Hematopoietic multipotent progenitor cell treated with erythropoietin and hydrocortisone succinate and interleukin-3 and kit ligand, for 4 days (in vitro differentiated cells): ENCODE data around the gene ARL4A.
A peak's percentile ranks its signal among the peaks of the same experiment; 100 is the strongest.
"Not testable (repeated sequence)": the region's sequence is repeated elsewhere in the genome, so short reads cannot be mapped to it uniquely, and the experiment has no call there.

Source experiments
- DNase-seq: peaks from one replicate; pipeline ENCODE4 v3.0.0-alpha.2; 2015

ARL4A gene

GRCh38 chr7:12686891-12687717 lies at the start of gene ARL4A:
TSS of gene ARL4A (plus strand) at chr7:12687633. CDS start at chr7:12688255, 622 bp downstream.
- peak; percentile 100 for DNase-seq

GRCh38 chr7:12637819-12638592 lies 49.4 kb upstream of the ARL4A start:
- DNase-seq = peak; percentile 67

- DNase-seq = peak; percentile 83
These were observed 48.5 kb upstream of the ARL4A start for GRCh38 chr7:12638851-12639456.

- no peak for DNase-seq
These were observed 46.9 kb upstream of the ARL4A start for GRCh38 chr7:12640299-12641096.

GRCh38 chr7:12641196-12641595 lies 46.2 kb upstream of the ARL4A start:
- DNase-seq = no peak

GRCh38 chr7:12642508-12642907 lies 44.9 kb upstream of the ARL4A start:
- DNase-seq = no peak

- DNase-seq = no peak
These were observed 44.3 kb upstream of the ARL4A start for GRCh38 chr7:12643001-12643643.

GRCh38 chr7:12643644-12644043 lies 43.8 kb upstream of the ARL4A start:
- DNase-seq = peak; percentile 67

GRCh38 chr7:12645212-12645611 lies 42.2 kb upstream of the ARL4A start:
- not testable (repeated sequence) for DNase-seq

- DNase-seq = peak; percentile 76
These were observed 41.3 kb upstream of the ARL4A start for GRCh38 chr7:12646139-12646538.

- peak; percentile 49 for DNase-seq
These were observed 39.8 kb upstream of the ARL4A start for GRCh38 chr7:12647364-12648219.

- no peak for DNase-seq
These were observed 38.6 kb upstream of the ARL4A start for GRCh38 chr7:12648704-12649261.

- DNase-seq = no peak
These were observed 38.1 kb upstream of the ARL4A start for GRCh38 chr7:12649348-12649747.

- no peak for DNase-seq
These were observed 37.4 kb upstream of the ARL4A start for GRCh38 chr7:12650080-12650479.

GRCh38 chr7:12653110-12653509 lies 34.3 kb upstream of the ARL4A start:
- DNase-seq = no peak

- no peak for DNase-seq
These were observed 33.9 kb upstream of the ARL4A start for GRCh38 chr7:12653518-12653917.

- DNase-seq = no peak
These were observed 32.3 kb upstream of the ARL4A start for GRCh38 chr7:12655161-12655560.

- DNase-seq = not testable (repeated sequence)
These were observed 27.0 kb upstream of the ARL4A start for GRCh38 chr7:12660423-12660822.

- not testable (repeated sequence) for DNase-seq
These were observed 26.4 kb upstream of the ARL4A start for GRCh38 chr7:12660986-12661385.

- no peak for DNase-seq
These were observed 25.9 kb upstream of the ARL4A start for GRCh38 chr7:12661581-12661980.
